Stimulated activated CD8-positive, alpha-beta memory T cell treated with anti-CD3 and anti-CD28 coated beads, Interleukin-15, amount 100 ng/mL, for 4 hours (primary cell): ENCODE results near the gene COL16A1.

ENCODE experiments used
- DNase-seq, 2 donors: peaks; one replicate each; pipeline ENCODE4 v3.0.0-alpha.2; 2020; ENCODE audit warnings: low read depth in 2 of 2

The COL16A1 gene

DNA sequence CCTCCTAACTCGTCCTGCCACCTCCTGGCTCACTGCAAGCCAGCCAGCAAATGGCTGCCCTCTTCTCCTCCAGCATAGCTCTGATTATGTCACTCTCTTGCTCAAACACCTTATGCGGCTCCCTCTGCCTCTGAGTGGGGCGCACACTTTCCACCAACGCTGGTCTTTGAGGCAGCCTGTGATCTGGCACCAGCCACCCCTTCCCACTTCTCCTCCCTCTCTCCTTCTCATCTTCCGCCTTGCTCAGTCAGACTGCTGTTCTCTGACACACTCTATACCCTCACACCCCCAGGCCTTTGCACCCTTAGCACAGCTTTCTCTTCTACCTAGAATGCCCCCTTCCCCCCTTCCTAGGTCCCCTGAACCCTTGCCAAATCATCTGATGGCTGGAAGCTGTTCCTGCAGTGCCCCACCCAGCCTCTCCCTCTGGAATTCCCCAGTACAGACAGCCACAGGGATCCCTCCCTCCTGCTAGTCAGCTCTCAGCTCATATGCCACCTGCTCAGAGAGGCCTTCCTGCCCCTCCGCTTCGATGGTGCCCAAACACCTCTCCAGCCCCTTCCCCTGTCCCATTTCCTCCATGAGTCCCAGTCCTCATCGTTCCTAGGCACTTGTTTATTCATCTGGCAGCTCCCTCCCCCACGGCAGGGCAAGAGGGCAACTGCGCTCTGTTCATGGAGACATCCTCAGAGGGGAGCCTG, 37.4 kb downstream of the COL16A1 start:
- no peak for DNase-seq

DNA sequence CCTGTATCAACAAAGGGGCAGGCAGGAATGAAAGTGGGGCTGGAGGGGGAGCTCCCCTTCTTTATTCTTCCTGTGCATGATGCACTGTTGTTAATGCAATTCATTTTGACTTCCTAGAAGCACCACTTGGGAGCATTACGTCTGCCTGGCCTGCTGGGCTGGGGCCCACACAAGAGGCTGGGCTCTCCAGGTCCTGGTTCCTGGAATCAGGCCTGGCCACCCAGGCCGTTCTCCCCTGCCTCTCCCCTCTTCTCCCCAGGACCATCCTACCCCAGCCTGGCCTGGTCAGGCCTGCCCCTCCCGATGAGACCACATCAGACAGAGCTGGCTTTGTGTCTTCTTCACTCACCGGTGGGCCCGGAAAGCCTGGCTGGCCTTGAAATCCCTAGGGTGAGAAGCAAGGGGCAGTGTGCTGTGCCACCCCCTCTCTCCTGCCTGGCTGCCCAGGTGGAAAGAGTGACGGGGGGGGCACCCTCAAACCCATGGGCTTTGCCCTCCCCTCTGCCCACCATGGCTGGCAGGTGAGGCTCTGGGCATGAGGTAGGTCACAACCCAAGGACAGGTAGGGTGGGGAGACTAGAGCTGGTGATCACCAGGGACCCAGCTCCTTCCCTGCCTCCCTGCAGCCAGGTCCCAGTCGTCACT, 38.5 kb downstream of the COL16A1 start:
- no peak for DNase-seq

DNA sequence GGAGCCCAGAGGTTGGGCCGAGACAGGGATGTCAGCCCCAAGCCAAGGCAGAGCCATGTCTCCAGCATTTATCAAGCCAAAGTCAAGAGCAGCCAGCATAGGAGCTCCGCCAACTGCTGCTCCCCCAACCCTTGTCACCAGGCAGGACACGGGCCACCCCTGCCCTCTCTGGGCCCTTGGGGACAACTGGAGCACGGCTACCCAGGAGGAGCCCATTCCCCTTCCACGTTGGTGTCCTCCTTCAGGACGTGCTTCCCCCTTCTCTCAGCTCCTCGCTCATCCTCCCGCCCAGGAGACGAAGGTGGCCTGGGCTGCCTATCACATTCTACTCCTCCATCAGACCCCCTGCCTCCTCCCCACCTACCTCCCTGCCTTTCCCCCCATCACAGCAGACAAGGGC, 39.3 kb downstream of the COL16A1 start:
- DNase-seq, result no peak

DNA sequence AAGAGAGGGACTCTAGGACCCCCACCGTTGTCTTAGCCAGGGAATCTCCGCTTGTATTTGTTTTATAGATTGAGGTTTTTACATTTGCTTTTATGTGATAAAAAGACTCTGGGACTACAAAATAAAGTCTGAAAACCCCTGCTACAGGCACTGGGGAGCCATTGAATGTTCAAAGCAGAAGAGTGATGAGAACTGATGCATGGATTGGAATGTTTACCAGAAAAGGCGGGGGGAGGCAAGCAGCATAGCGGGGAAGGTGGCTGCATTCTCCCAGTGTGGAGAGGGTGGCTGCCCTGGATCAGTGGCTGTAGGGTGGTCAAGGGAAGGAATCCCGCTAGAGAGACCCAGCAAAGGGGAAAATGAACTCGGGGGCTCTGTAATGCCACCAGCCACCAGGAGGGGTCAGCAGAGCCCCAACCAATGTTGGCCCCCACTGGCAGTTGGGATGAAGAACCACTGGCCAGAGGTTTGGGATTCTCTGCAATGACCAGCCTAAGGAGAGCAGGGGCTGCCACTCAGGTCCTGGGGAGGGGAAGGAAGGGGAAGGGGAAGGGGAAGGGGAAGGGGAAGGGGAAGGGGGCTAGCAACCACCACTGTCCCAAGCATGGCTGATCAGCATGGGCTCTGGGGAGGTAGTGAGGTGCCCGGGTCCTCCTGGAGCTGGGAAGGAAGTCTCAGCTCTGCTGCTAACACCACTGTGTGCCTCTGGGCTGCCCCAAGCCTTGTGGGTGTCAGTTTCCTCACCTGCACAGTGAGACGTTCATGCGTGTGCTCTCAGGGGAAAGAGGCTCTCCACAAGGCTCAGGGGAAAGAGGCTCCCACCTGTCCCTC, 40.0 kb downstream of the COL16A1 start:
- DNase-seq, result peak in 1 of 2 donors; percentile 7

DNA sequence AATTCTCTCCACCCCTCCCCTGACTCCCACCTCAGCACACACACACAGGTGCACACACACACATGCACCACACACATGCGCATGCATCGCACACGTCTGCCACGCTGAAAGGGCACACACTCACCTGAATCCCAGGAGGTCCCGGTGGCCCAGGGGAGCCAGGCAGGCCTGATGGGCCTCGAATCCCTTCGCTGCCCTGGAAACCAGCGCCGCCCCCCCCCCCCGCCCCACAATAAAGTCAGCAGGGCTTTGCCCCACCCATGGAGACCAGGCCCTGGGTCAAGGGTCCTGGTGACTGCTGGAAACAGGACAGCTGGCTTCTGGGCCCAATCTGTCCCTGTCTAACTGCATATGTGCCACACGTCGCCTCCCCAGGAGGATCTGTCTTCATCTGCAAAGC, 41.4 kb downstream of the COL16A1 start:
- DNase-seq, result no peak

DNA sequence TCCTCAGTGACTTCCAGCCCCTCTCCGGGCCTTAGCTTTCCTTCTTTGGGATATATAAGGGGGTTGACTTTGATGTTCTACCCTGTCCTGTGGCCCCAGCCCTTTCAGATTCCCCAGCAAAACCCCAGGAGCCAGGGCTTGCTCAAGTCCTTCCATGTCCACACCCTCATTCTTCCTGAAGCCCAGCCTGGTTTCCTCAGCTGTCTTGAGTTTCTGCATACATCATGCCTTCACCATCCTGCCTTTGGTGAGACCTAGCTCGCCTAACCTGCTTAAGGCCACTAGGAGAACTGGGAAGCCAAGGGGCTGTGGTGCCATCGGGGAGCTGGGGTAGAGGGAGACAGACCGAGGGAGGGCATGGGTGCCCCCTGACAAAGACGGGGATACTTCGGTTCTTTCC, 42.0 kb downstream of the COL16A1 start:
- DNase-seq, result no peak

DNA sequence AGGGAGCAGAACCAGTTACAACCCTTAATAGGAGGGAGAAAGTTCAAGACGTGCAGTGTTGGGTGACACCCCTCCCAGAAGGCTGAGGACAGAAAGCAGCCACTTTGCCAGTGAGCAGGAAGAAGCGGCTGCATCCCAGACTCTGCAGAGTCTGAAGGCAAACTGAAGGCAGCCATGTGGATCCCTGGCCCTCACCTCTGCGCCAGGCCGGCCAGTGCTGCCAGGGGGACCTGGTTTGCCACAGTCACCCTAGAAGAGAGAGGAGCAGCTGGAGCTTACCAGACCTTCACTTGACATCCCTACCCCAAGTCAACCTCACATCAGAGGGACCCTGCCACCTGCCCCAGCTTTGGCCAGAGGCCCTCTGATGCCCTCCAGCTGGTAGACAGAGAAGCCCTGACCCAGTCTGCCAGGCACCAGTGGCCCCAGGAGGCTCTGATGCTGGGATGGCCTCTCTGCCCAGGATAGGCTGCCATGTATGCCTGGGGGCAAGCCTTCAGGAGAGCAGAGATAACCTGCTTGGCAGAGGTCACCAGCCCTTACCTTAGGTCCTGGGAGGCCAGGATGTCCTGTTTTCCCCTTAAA, 42.9 kb downstream of the COL16A1 start:
- no peak for DNase-seq

DNA sequence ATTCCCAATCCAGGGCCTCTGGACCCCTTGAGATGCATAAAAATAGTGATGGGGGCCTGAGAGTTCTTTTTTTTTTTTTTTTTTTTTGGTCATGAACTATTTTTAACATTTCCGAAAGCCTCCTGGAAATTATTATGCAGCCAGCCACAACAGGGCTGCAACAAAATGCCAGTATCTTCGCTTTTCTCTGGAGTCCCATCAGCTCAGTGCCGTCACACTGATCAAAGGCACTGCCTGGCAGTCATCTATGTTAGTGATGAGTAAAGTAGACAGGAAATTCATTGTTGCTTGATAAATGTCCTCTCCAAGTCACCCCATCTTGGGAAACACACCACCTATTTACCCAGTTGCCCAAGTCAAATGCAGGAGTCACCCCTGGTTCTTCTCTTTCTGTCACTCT, 43.9 kb downstream of the COL16A1 start:
- DNase-seq, result no peak

DNA sequence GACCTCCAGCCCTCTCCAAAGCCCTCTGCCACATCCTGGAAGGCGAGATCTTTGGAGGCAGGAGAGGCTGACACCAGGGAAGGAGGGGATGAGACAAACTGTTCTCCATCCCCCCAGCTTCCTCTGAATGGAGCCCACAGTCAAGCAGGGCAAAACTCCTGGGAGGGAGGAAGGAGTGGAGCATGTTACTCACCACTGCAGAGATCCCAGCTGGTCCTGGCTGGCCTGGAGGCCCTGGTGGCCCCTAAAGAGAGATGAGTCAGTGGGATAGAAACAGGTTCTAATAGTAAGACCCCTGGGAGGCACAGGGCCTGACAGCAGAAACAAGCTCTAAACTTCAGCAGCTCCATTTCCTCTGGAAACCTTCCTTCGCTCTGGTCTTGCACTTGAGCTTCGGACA, 45.1 kb downstream of the COL16A1 start:
- DNase-seq, result no peak

DNA sequence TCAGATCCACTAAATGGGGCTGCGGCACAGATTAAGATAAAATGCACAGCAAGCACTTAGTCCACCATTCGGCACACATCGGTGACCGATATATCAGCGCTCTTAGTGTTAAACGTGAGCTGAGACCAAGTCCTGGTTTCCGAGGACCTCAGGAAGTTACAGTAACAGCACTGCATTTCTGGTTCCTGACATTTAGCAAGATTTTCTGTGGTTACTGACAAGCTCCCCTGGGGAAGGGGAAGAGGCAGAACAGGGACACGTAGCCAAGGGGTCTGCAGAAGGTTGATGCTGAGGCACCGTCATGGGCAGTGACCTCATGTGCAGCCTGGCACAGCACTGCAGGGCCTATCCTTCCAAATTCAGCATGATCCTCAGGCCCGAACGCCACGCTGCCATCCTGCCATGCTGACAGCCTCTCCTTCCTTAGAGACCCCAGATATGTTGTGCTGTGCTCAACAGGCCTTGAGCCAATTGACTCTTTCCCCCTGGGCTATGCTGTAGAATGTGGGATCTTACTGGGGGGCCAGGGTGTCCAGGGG, 45.8 kb downstream of the COL16A1 start:
- no peak for DNase-seq

DNA sequence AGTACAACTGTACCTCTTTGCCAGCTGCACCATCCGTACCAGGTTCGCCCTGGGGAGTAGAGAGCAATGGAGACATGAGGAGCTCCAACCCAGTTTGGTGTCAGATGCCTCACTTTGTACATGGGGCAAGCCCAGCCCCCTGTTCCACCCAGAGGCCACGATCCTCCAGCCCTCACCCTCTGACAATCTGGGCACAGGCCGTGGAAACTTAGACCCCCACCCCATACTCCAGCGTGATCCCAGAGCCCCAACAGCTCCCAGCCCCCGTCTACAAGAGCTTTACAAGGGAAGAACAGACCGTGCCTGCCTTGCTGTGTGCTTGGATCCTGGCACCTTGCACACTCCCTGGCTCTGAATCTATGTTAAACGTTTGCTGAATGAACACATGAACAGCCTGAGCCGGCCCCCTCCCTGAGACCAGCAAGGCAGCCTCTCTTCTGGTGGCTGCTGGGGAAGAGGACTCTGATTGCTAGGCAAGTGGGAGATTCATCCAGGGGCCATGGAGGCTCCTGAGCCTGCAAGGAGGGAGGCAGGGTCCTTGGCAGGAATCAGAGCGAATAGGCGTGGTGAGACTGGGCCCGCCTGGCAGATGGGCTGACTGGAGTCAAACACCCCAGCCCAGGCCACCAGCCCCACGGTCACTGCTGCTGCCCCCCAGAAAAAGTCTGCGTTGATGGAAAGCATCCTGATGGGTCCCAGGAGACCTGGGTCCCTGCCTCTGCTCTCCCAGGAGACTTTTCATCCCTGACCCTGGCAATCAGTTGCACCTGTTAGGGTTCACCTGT, 46.6 kb downstream of the COL16A1 start:
- DNase-seq, result no peak

DNA sequence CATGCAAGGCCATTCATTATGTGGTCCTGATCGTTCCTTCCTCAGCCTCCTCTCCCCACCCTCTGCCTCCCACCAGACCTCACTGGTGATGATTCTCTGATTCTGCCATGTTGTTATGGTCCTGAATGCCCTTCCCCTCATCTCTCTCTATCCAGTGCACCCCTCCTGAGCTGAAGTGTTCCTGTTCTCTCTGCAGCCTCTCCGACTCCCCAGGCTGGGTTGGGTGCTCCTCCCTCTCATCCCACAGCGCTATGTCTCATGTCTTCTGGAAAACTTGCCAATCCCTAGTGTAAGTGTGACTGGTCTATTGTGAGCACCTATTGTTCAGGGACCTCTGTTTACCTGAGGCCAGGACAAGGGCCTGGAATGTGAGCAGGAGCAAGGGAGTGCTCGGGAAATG, 48.1 kb downstream of the COL16A1 start:
- no peak for DNase-seq

DNA sequence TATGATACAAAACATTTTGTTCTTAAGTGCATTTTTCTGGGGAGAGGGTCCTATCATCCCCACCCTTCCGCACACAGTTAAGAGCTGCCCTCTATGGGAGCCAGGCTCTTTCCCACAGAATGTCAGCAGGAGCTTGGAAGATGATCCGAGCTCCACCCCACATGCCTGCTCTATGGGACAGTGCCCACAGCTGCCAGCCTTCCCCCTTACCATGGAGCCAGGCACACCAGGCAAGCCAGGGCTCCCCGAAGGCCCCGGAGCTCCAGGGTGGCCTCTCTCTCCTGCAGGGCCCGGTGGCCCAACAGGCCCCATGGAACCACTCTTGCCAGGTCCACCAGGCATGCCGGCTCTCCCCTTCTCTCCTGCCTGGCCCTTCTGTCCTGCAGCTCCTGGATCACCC, 48.7 kb downstream of the COL16A1 start:
- no peak for DNase-seq

DNA sequence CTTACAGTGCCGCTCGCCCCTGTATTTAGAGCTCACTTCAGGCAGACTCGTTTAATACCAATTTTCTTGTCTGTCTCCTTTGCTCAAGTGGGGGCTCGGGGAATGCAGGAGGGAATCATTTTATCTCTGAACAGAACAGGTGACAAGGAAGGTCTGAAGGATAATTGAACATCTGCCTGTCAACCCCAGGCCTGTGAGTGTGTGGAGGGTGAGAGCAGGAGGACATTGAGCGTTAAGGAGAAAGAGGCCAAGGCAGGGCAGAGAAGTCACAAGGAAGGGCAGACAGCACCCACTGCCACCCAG, 49.4 kb downstream of the COL16A1 start:
- DNase-seq, result no peak

DNA sequence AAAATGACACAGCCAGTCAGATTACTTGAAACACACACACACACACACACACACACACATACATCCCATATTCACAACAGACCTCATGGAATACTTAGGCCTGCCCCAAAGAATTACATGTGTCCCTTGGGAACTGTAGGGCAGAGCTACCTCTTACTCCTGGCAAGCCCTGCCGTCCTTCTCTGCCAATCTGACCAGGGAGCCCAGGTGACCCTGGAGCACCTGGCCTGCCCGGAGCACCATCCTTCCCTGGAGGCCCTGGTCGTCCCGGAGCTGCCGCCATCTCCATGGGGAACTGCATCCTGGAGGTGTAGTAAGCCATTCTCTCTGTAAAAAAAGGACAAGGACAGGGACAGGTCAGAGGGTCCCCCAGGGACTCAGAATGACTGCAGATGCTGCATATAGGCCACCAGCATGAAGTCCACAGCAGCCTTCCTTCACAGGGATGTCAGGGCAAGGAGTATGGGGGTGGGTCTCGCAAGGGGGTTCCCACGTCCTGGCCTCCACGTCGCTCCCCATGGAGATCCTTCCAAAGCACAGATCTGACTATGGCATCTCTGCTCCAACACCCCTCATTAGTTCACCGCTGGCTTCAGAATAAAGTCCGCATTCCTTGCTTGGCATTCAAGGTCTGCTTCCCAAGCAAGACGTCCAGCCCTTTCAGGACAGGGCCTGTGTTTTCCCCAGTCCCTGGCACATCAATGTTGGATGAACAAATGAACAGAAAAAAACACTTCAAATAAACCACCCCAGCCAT, 49.9 kb downstream of the COL16A1 start:
- DNase-seq, result no peak

DNA sequence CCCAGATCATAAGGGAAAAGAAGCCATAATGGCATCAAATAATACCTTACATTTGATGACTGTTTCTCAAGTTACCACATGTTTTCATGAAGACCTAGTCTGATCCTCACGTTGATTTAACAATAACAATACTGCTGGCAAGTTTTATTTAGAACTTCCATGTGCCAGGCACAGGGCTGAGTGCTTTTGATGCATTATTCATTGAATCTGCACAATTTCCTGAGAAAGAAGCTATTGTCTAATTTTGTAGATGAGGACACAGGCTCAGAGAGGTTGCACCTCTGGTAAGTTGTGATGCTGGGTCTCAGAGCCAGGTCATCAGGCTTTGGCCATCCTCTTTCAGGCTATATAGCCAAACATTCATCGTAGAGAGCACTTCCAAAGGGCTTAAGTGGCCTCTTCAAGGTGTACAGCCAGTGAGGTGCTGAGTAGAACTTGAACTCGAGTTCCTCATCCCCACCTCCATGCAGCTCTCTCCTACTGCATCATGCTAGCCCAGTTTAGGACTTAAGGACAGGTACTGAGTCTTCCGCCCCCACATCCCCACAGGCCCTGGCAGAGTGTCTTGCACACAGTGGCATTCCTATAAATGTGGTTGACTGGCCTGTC, 50.8 kb downstream of the COL16A1 start:
- DNase-seq, result no peak

DNA sequence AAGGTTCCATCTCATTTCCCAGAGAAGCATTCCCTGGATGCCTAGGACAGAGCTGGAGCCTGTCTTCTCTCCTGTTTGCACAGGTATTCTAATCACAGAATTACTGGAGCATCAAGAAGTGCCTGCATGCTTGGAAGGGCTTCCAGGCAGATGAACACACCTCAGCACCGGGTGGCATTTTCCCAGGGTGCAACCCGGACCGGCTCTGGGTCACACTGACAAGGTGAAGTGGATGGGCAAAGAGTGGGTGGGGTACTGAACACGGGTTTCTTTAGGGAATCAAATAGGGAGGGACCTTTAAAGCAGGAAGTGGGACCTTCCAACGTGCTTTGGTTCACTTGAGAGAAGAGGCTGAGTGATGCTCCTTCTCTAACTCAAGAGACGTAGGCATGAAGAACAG, 52.1 kb downstream of the COL16A1 start:
- DNase-seq, result no peak

DNA sequence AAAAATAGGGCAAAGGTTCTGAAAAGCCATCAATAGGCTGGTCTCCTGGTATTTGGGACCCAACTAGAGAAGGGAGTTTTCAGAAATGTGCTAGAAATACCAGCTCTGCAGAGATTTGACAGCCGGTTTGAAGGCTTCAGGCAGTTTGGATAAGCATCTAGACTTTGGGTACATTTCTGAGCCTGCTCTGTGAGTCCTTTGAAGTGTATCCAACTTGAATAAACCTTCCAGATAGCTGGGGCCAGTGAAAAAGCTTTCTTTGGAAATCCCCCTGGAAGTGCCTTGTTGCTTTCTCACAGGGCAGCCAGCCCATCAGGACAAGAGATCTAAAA, 52.8 kb downstream of the COL16A1 start:
- no peak for DNase-seq

DNA sequence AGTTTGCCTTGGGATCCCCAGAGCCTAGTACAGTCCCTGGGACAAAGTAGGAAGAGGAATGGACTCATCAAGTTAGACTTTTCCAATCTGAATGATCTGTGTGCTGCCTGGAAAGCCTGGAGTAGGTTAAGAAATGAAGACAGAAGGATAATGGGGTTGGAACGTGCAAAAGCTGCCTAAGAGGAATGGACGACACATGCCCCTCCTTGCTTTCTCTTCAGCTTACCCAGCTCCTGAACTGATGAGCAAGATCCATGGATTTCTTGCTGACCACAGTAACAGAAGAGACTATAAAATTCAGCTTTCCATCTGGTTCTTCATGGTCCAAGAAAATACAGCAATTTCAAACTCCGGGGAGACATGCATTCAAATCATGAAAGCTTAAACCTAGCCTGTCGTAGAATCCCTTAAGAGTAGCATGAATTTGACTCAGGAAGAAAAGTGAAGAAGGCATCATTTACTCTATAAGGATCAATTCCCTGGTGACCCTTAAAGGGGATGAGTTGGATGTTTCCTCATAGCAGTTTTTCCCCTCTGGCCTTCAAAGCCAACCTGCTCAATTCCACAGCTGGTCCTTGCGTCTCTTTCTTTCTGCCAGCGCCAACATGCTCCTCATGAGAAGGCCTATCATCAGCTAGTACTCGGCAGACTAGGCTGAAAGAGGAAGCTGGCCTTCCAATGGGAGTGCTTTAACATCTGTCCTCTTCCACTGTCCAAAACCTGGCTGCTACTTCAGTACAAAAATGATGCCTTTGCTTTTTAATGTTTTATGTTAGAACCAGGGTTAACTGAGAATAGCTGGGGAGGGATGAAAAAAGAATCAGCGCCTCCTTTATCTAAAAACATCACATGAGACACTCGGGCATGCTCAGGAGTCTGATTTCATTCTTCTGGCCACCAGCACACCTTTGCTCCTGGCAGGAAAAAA, 53.4 kb downstream of the COL16A1 start:
- DNase-seq, result no peak
